ENCODE results near the gene WFDC1. TPM values are rescaled to one million over a fixed set of nuclear protein-coding genes. Genes with fewer than 3 reads are reported as not detected.

Gene WFDC1
- total and polyA plus RNA-seq, 2 of the 4 experiments (the other 2 are of a cell fraction), result 4.7 to 6.8 TPM

DNA sequence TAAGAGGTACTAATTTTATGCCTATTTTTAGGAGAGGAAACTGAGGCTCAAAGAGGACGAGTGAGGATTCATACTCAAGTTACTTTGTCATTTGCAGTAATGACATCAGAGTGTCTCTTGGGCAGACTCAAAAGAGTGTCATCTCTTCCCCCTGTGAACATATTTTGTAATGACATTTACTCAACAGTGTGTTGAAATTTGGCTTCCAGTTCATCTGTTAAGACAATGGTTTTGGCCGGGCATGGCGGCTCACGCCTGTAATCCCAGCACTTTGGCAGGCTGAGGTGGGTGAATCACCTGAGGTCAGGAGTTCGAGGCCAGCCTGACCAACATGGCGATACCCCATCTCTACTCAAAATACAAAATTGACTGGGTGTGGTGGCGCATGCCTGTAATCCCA is 28.9 kb downstream of the WFDC1 start:
- no peaks in the 10 kb centered on the region for H3K9me1 ChIP-seq (ENCODE audit: insufficient read depth, low read length)
- in situ Hi-C loops (cut with MboI; ENCODE audit: low sequenced_read_pairs), result no loop called here
- H2BK5ac ChIP-seq (ENCODE audit: low read depth, low read length, poor library complexity, severe bottlenecking), result no peak overlapping the region
- H3K23ac ChIP-seq (ENCODE audit: low read depth, low read length), result no peak overlapping the region
- H3K27ac ChIP-seq (ENCODE audit: insufficient read depth, low read length), result no peak overlapping the region
- no peaks in the 10 kb centered on the region for H3K4me1 ChIP-seq (ENCODE audit: control insufficient read depth, insufficient read depth, low read length)
- H2AK5ac ChIP-seq (ENCODE audit: low read depth, low read length), result no peak overlapping the region
- ChIA-PET CTCF (no interaction called here), POLR2A (ENCODE audit: unreplicated experiment) (interaction anchor here (0.6 kb wide), 2 partner anchors 16 to 155 kb away, joined by 3 to 5 read pairs; no protein-coding TSS in a partner anchor)
- H3K56ac ChIP-seq (ENCODE audit: extremely low read depth, insufficient read depth, low read length), result no peak overlapping the region
- H3K4me3 ChIP-seq (ENCODE audit: insufficient read depth, low read depth, low read length), result no peak overlapping the region
- no peaks in the 10 kb centered on the region for H3K79me1 ChIP-seq (ENCODE audit: low read depth in 1 of 2, low read length in 2 of 2)
- no peak overlapping the region for H2BK15ac ChIP-seq (ENCODE audit: low read depth, low read length)
- no peak overlapping the region for H2BK20ac ChIP-seq (ENCODE audit: low read depth, low read length)
- H4K91ac ChIP-seq (ENCODE audit: insufficient read depth, low read depth, low read length), result no peak overlapping the region
- TF ChIP-seq ELK1 (IDR thresholded peaks at IDR 0.05; ENCODE audit: borderline replicate concordance, low read depth, low read length), result no peak
- no peak for TF ChIP-seq SMC3 (IDR thresholded peaks at IDR 0.05; ENCODE audit: low read depth, low read length)
- TF ChIP-seq, protein P1, sequence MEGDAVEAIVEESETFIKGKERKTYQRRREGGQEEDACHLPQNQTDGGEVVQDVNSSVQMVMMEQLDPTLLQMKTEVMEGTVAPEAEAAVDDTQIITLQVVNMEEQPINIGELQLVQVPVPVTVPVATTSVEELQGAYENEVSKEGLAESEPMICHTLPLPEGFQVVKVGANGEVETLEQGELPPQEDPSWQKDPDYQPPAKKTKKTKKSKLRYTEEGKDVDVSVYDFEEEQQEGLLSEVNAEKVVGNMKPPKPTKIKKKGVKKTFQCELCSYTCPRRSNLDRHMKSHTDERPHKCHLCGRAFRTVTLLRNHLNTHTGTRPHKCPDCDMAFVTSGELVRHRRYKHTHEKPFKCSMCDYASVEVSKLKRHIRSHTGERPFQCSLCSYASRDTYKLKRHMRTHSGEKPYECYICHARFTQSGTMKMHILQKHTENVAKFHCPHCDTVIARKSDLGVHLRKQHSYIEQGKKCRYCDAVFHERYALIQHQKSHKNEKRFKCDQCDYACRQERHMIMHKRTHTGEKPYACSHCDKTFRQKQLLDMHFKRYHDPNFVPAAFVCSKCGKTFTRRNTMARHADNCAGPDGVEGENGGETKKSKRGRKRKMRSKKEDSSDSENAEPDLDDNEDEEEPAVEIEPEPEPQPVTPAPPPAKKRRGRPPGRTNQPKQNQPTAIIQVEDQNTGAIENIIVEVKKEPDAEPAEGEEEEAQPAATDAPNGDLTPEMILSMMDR (conservative IDR thresholded peaks at IDR 0.05; ENCODE audit: low read depth, low read length), result no peak
- no peak for TF ChIP-seq RFX5 (IDR thresholded peaks at IDR 0.05; ENCODE audit: low read depth, low read length)
- TF ChIP-seq MXI1 (IDR thresholded peaks at IDR 0.05; ENCODE audit: borderline replicate concordance, low read depth, low read length), result no peak
- no peak for TF ChIP-seq BHLHE40 (IDR thresholded peaks at IDR 0.05; ENCODE audit: low read depth, low read length)
- no peak for TF ChIP-seq RAD21 (IDR thresholded peaks at IDR 0.05; ENCODE audit: low read length)
- no peak for TF ChIP-seq MAZ (IDR thresholded peaks at IDR 0.05; ENCODE audit: borderline replicate concordance, low read depth, low read length)
- no peak for TF ChIP-seq CEBPB (IDR thresholded peaks at IDR 0.05; ENCODE audit: low read depth, low read length)
- TF ChIP-seq MAFK (IDR thresholded peaks at IDR 0.05; ENCODE audit: low read depth, low read length), result no peak
- no peak for TF ChIP-seq CHD1 (IDR thresholded peaks at IDR 0.05; ENCODE audit: low read depth, low read length)
- no peak for TF ChIP-seq FOS (IDR thresholded peaks at IDR 0.05; ENCODE audit: low read depth, low read length)
- no peak for TF ChIP-seq NFE2L2 (IDR thresholded peaks at IDR 0.05; ENCODE audit: low read depth, low read length)
- no peak for TF ChIP-seq RCOR1 (IDR thresholded peaks at IDR 0.05; ENCODE audit: insufficient replicate concordance, low read length)
- TF ChIP-seq, protein P2, sequence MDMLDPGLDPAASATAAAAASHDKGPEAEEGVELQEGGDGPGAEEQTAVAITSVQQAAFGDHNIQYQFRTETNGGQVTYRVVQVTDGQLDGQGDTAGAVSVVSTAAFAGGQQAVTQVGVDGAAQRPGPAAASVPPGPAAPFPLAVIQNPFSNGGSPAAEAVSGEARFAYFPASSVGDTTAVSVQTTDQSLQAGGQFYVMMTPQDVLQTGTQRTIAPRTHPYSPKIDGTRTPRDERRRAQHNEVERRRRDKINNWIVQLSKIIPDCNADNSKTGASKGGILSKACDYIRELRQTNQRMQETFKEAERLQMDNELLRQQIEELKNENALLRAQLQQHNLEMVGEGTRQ (IDR thresholded peaks at IDR 0.05; ENCODE audit: low read depth, low read length), result no peak
- no peak for TF ChIP-seq POLR2A (IDR thresholded peaks at IDR 0.05; ENCODE audit: low read depth, low read length)
- BruUV-seq (replicated peaks), result no TSS peak
- no peak overlapping the region for H2AFZ ChIP-seq (replicated peaks; ENCODE audit: low read length, poor library complexity)
- H3K14ac ChIP-seq (replicated peaks; ENCODE audit: low read depth, low read length), result no peak overlapping the region
- no peak overlapping the region for H4K8ac ChIP-seq (ENCODE audit: low read depth in 2 of 2, low read length in 2 of 2)
- dilution Hi-C loops (cut with HindIII; ENCODE audit: low sequenced_read_pairs, unreplicated experiment), result no loop called here
- H3K4me2 ChIP-seq (ENCODE audit: low read depth, low read length), result no peak overlapping the region
- no CpG with 5 or more reads among the region's 7 CpGs for WGBS, 2 experiments (ENCODE audit: extremely low coverage in 2 of 2, insufficient read length in 1 of 2)
- H3K9me3 ChIP-seq (ENCODE audit: control insufficient read depth, insufficient read depth, low read length), result no peaks in the 10 kb centered on the region
- H2AK9ac ChIP-seq (replicated peaks; ENCODE audit: low read depth, low read length, poor library complexity), result no peak overlapping the region
- no peak overlapping the region for H2BK120ac ChIP-seq (ENCODE audit: low read depth, low read length)
- H4K5ac ChIP-seq (ENCODE audit: low read depth, low read length), result no peak overlapping the region
- no peak for DNase-seq
- peaks cover 40% of the 10 kb centered on the region for H3K36me3 ChIP-seq (ENCODE audit: control insufficient read depth, insufficient read depth, low read length)
- no peak overlapping the region for H3K18ac ChIP-seq (ENCODE audit: low read depth, low read length)
- H3K27me3 ChIP-seq (ENCODE audit: control insufficient read depth, insufficient read depth, low read length), result no peaks in the 10 kb centered on the region
- 0 out of 2 replicates have a peak, but pooled peaks cover 3% of the 10 kb centered on the region for H4K20me1 ChIP-seq (ENCODE audit: insufficient read depth, low read length)
- no peak overlapping the region for H3K9ac ChIP-seq (ENCODE audit: low read depth, low read length)
- intact Hi-C loops (cut with micrococcal nuclease), result no loop called here
- ATAC-seq (ENCODE audit: low read depth), result no peak
- no peak overlapping the region for H3K4ac ChIP-seq (ENCODE audit: low read depth, low read length)

Measured in IMR-90 (cell line).